GM23338 (cell line): ENCODE results near the gene CCN2.

Experiments used
- EZH2 ChIP-seq: fragments of 200-600 bp; sonication (generic); IDR thresholded peaks from one replicate; pipeline ENCODE4 v1.8.0; 2017; ENCODE audit warnings: antibody characterized with exemption, mild to moderate bottlenecking, low read depth; ENCODE audit not compliant: unreplicated experiment
- JUNB ChIP-seq: IDR thresholded peaks from one replicate; pipeline ENCODE4 v1.6.1; 2016; ENCODE audit warnings: antibody characterized with exemption; ENCODE audit not compliant: unreplicated experiment
- TF ChIP-seq, protein P1 (sequence below), 2 experiments: fragments of 200-600 bp in 1 of 2; sonication (generic) in 1 of 2; conservative IDR thresholded peaks; 2 replicates each; pipeline versions ENCODE4 v1.5.1 to v1.6.1; 2016 to 2017; ENCODE audit warnings: antibody characterized with exemption in 2 of 2, low read depth in 2 of 2, mild to moderate bottlenecking in 2 of 2, moderate library complexity in 1 of 2
- TF ChIP-seq, protein P2 (sequence below): IDR thresholded peaks from one replicate; pipeline ENCODE4 v1.6.1; 2018; ENCODE audit warnings: antibody characterized with exemption; ENCODE audit not compliant: unreplicated experiment

DNA sequence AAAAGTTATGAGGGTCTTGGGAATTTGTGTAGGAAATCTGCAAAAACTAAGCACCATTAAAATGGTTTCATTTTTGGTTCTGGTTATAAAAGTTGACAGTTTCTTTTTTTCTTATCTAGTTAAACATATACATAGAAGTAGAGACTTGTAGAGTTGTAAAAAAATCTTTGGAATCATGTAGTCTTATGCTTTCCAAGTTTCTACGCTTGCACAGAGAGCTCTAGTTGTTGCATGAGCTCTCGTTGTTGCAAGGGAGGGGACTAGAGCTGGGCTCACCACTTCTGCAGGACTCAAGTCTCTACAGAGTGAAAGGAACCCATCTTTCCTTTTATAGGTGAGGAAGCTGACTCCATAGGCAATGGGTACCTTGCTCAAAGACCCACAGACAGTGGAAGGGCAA lies 21.6 kb upstream of the CCN2 start:
- TF ChIP-seq, protein P1, sequence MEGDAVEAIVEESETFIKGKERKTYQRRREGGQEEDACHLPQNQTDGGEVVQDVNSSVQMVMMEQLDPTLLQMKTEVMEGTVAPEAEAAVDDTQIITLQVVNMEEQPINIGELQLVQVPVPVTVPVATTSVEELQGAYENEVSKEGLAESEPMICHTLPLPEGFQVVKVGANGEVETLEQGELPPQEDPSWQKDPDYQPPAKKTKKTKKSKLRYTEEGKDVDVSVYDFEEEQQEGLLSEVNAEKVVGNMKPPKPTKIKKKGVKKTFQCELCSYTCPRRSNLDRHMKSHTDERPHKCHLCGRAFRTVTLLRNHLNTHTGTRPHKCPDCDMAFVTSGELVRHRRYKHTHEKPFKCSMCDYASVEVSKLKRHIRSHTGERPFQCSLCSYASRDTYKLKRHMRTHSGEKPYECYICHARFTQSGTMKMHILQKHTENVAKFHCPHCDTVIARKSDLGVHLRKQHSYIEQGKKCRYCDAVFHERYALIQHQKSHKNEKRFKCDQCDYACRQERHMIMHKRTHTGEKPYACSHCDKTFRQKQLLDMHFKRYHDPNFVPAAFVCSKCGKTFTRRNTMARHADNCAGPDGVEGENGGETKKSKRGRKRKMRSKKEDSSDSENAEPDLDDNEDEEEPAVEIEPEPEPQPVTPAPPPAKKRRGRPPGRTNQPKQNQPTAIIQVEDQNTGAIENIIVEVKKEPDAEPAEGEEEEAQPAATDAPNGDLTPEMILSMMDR (conservative IDR thresholded peaks at IDR 0.05; ENCODE audit: low read depth in 2 of 2): no peak
- TF ChIP-seq, protein P2, sequence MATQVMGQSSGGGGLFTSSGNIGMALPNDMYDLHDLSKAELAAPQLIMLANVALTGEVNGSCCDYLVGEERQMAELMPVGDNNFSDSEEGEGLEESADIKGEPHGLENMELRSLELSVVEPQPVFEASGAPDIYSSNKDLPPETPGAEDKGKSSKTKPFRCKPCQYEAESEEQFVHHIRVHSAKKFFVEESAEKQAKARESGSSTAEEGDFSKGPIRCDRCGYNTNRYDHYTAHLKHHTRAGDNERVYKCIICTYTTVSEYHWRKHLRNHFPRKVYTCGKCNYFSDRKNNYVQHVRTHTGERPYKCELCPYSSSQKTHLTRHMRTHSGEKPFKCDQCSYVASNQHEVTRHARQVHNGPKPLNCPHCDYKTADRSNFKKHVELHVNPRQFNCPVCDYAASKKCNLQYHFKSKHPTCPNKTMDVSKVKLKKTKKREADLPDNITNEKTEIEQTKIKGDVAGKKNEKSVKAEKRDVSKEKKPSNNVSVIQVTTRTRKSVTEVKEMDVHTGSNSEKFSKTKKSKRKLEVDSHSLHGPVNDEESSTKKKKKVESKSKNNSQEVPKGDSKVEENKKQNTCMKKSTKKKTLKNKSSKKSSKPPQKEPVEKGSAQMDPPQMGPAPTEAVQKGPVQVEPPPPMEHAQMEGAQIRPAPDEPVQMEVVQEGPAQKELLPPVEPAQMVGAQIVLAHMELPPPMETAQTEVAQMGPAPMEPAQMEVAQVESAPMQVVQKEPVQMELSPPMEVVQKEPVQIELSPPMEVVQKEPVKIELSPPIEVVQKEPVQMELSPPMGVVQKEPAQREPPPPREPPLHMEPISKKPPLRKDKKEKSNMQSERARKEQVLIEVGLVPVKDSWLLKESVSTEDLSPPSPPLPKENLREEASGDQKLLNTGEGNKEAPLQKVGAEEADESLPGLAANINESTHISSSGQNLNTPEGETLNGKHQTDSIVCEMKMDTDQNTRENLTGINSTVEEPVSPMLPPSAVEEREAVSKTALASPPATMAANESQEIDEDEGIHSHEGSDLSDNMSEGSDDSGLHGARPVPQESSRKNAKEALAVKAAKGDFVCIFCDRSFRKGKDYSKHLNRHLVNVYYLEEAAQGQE: no peak
- TF ChIP-seq JUNB: no peak
- no peak for TF ChIP-seq EZH2
